Ascending aorta (tissue), 2 donors: ENCODE measurements around the gene PKIG. TPM values are rescaled to one million over a fixed set of nuclear protein-coding genes. Genes with fewer than 3 reads are reported as not detected.

Experiments used
- DNase-seq, 2 donors: peaks; one replicate each; pipeline ENCODE4 v3.0.0-alpha.2; 2019; ENCODE audit warnings: low spot score in 2 of 2
- H3K27ac ChIP-seq, 2 donors: fragments of 200-600 bp; sonication (generic); one replicate each; pipeline ENCODE4 v1.5.1; 2016 to 2017; ENCODE audit warnings: mild to moderate bottlenecking in 1 of 2
- H3K27me3 ChIP-seq: fragments of 200-600 bp; sonication (generic); one replicate; pipeline ENCODE4 v1.5.1; 2017
- H3K36me3 ChIP-seq, 2 donors: fragments of 200-600 bp; sonication (generic); one replicate each; pipeline ENCODE4 v1.5.1; 2016
- H3K4me1 ChIP-seq, 2 donors: fragments of 200-600 bp; sonication (generic); one replicate each; pipeline ENCODE4 v1.5.1; 2016 to 2017; ENCODE audit warnings: mild to moderate bottlenecking in 1 of 2
- H3K4me3 ChIP-seq, 2 donors: fragments of 200-600 bp; sonication (generic); one replicate each; pipeline ENCODE4 v1.5.1; 2016 to 2017; ENCODE audit warnings: mild to moderate bottlenecking in 1 of 2
- H3K9me3 ChIP-seq, 2 donors: fragments of 200-600 bp; sonication (generic); one replicate each; pipeline ENCODE4 v1.5.1; 2016
- CTCF ChIP-seq, 3 experiments: fragments of 200-600 bp in 2 of 3; fragments of 450-650 bp in 1 of 3; sonication (generic) in 2 of 3; IDR thresholded peaks; one replicate each; pipeline ENCODE4 v1.5.1; 2016 to 2019; ENCODE audit warnings: antibody characterized with exemption in 3 of 3, mild to moderate bottlenecking in 1 of 3, moderate library complexity in 1 of 3
- intact Hi-C: fragments of 100-400 bp; cut with DNase I; formaldehyde crosslinking; loops from one replicate; pipeline ENCODE4 v1.15.1; 2023
- total RNA-seq: library from RNA; depleted of rRNA; stranded (reverse); fragments of >200 nt; gene quantifications from one replicate; pipeline ENCODE4 v1.1.0, GENCODE V29; 2016

PKIG gene
- 84.7 TPM for total RNA-seq

- H3K27me3 ChIP-seq: no peaks in the 10 kb centered on the region
- H3K4me3 ChIP-seq: peak within 1 kb of the TSS; percentile 56 to 61
- intact Hi-C loops: no loop called here
- H3K36me3 ChIP-seq: no peaks in the 10 kb centered on the region
- peak in 1 of 2 donors; percentile 79 for DNase-seq
- peaks cover 25 to 35% of the 10 kb centered on the region in 2 donors for H3K4me1 ChIP-seq
- TF ChIP-seq CTCF (IDR thresholded peaks at IDR 0.05): no peak
- H3K9me3 ChIP-seq: no peaks in the 10 kb centered on the region
- peak within 1 kb of the TSS; percentile 82 to 93 for H3K27ac ChIP-seq
These were observed at the start of gene PKIG for GRCh38 chr20:44582311-44583025. Gene PKIG (plus strand): TSS chr20:44582579. CDS start chr20:44614557, 31,978 bp downstream.

GRCh38 chr20:44532981-44533331, 49.4 kb upstream of the PKIG start:
- Histone ChIP-seq H3K4me3 (peak overlapping the region; percentile 73 to 99), H3K27ac (peak overlapping the region; percentile 3 to 19), H3K36me3 (no peaks in the 10 kb centered on the region), H3K4me1 (peaks cover 0 to 10% of the 10 kb centered on the region in 2 donors), H3K9me3 (no peaks in the 10 kb centered on the region), H3K27me3 (no peaks in the 10 kb centered on the region)
- no peak for TF ChIP-seq CTCF (IDR thresholded peaks at IDR 0.05)
- intact Hi-C loops: no loop called here
- no peak for DNase-seq

- Histone ChIP-seq H3K4me1 (peaks cover 0 to 10% of the 10 kb centered on the region in 2 donors), H3K27me3 (no peaks in the 10 kb centered on the region), H3K9me3 (no peaks in the 10 kb centered on the region), H3K27ac (no peak overlapping the region), H3K36me3 (no peaks in the 10 kb centered on the region), H3K4me3 (no peak overlapping the region)
- TF ChIP-seq CTCF (IDR thresholded peaks at IDR 0.05): no peak
- intact Hi-C loops: no loop called here
- DNase-seq: no peak
These were observed 48.5 kb upstream of the PKIG start for GRCh38 chr20:44533928-44534327.

GRCh38 chr20:44536175-44536574, 46.2 kb upstream of the PKIG start:
- intact Hi-C loops: no loop called here
- Histone ChIP-seq H3K36me3 (no peaks in the 10 kb centered on the region), H3K27me3 (no peaks in the 10 kb centered on the region), H3K4me1 (peaks cover 0 to 9% of the 10 kb centered on the region in 2 donors), H3K9me3 (no peaks in the 10 kb centered on the region), H3K4me3 (no peak overlapping the region), H3K27ac (no peak overlapping the region)
- DNase-seq: no peak
- no peak for TF ChIP-seq CTCF (IDR thresholded peaks at IDR 0.05)

- TF ChIP-seq CTCF (IDR thresholded peaks at IDR 0.05): peak in 1 of 3 experiments; percentile 21
- no peaks in the 10 kb centered on the region for H3K36me3 ChIP-seq
- H3K9me3 ChIP-seq: no peaks in the 10 kb centered on the region
- intact Hi-C loops: no loop called here
- no peaks in the 10 kb centered on the region for H3K27me3 ChIP-seq
- H3K4me3 ChIP-seq: no peak overlapping the region
- no peaks in the 10 kb centered on the region for H3K4me1 ChIP-seq
- no peak overlapping the region for H3K27ac ChIP-seq
- no peak for DNase-seq
These were observed 44.4 kb upstream of the PKIG start for GRCh38 chr20:44537993-44538392.
